PC-3 (cell line): ENCODE data around the gene SNED1.

Source experiments
- CTCF ChIP-seq: fragments of 300-600 bp; sonication (generic); conservative IDR thresholded peaks from 2 replicates; pipeline ENCODE4 v1.5.1; 2017; ENCODE audit warnings: antibody characterized with exemption, low read depth, mild to moderate bottlenecking, low read length
- EZH2 ChIP-seq: fragments of 300-600 bp; sonication (generic); IDR thresholded peaks from one replicate; pipeline ENCODE4 v1.6.1; 2017; ENCODE audit warnings: antibody characterized with exemption, mild to moderate bottlenecking, low read length; ENCODE audit not compliant: unreplicated experiment

- TF ChIP-seq CTCF, result no peak
- no peak for TF ChIP-seq EZH2
Measured at GRCh38 chr2:240972201-240972600, 26.2 kb upstream of the SNED1 start.
